Parathyroid adenoma (tissue), 2 donors: Measurements from ENCODE around the gene ATF5.

Experiments
- H2AFZ ChIP-seq: fragments of 300-600 bp; sonication (generic); one replicate; pipeline ENCODE4 v1.7.0; 2017; ENCODE audit warnings: antibody characterized with exemption, mild to moderate bottlenecking
- H3K27ac ChIP-seq: fragments of 300-600 bp; sonication (generic); one replicate; pipeline ENCODE4 v1.7.0; 2017
- H3K27me3 ChIP-seq: fragments of 300-600 bp; sonication (generic); one replicate; pipeline ENCODE4 v1.7.0; 2017; ENCODE audit warnings: low read length; ENCODE audit not compliant: control insufficient read depth, insufficient read depth
- H3K36me3 ChIP-seq: fragments of 300-600 bp; sonication (generic); one replicate; pipeline ENCODE4 v1.7.0; 2017; ENCODE audit warnings: low read length; ENCODE audit not compliant: control insufficient read depth, insufficient read depth
- H3K4me1 ChIP-seq: fragments of 300-600 bp; sonication (generic); one replicate; pipeline ENCODE4 v1.7.0; 2017; ENCODE audit warnings: control low read depth
- H3K4me2 ChIP-seq: fragments of 300-600 bp; sonication (generic); one replicate; pipeline ENCODE4 v1.7.0; 2017; ENCODE audit warnings: low read length
- H3K4me3 ChIP-seq: fragments of 300-600 bp; sonication (generic); one replicate; pipeline ENCODE4 v1.7.0; 2017; ENCODE audit warnings: low read depth, low read length
- H3K79me2 ChIP-seq: fragments of 300-600 bp; sonication (generic); one replicate; pipeline ENCODE4 v1.7.0; 2017; ENCODE audit warnings: control low read depth
- H3K9ac ChIP-seq: fragments of 300-600 bp; sonication (generic); one replicate; pipeline ENCODE4 v1.7.0; 2017; ENCODE audit warnings: mild to moderate bottlenecking
- H3K9me3 ChIP-seq: fragments of 300-600 bp; sonication (generic); one replicate; pipeline ENCODE4 v1.7.0; 2017; ENCODE audit warnings: low read length; ENCODE audit not compliant: control insufficient read depth
- TF ChIP-seq, protein P1 (sequence below): fragments of 300-600 bp; sonication (generic); IDR thresholded peaks from one replicate; pipeline ENCODE4 v1.7.0; 2017; ENCODE audit warnings: antibody characterized with exemption, mild to moderate bottlenecking
- donor health status: primary hyperparathyroidism.

Gene ATF5

GRCh38 chr19:49975051-49975450, 46.0 kb downstream of the ATF5 start:
- no peaks in the 10 kb centered on the region for H3K27me3 ChIP-seq
- no peak overlapping the region for H3K27ac ChIP-seq
- no peaks in the 10 kb centered on the region for H3K36me3 ChIP-seq
- H3K9ac ChIP-seq, result no peak overlapping the region
- no peaks in the 10 kb centered on the region for H3K9me3 ChIP-seq
- H3K4me1 ChIP-seq, result peaks cover 7% of the 10 kb centered on the region
- no peaks in the 10 kb centered on the region for H3K79me2 ChIP-seq
- H3K4me2 ChIP-seq, result no peak overlapping the region
- H3K4me3 ChIP-seq, result no peak overlapping the region
- no peak overlapping the region for H2AFZ ChIP-seq
- TF ChIP-seq, protein P1, sequence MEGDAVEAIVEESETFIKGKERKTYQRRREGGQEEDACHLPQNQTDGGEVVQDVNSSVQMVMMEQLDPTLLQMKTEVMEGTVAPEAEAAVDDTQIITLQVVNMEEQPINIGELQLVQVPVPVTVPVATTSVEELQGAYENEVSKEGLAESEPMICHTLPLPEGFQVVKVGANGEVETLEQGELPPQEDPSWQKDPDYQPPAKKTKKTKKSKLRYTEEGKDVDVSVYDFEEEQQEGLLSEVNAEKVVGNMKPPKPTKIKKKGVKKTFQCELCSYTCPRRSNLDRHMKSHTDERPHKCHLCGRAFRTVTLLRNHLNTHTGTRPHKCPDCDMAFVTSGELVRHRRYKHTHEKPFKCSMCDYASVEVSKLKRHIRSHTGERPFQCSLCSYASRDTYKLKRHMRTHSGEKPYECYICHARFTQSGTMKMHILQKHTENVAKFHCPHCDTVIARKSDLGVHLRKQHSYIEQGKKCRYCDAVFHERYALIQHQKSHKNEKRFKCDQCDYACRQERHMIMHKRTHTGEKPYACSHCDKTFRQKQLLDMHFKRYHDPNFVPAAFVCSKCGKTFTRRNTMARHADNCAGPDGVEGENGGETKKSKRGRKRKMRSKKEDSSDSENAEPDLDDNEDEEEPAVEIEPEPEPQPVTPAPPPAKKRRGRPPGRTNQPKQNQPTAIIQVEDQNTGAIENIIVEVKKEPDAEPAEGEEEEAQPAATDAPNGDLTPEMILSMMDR, result no peak

- Histone ChIP-seq H3K79me2 (no peaks in the 10 kb centered on the region), H3K9ac (no peak overlapping the region), H3K4me2 (no peak overlapping the region), H2AFZ (no peak overlapping the region), H3K4me1 (peaks cover 7% of the 10 kb centered on the region), H3K9me3 (no peaks in the 10 kb centered on the region), H3K36me3 (no peaks in the 10 kb centered on the region), H3K27me3 (no peaks in the 10 kb centered on the region), H3K27ac (no peak overlapping the region), H3K4me3 (no peak overlapping the region)
- TF ChIP-seq, protein P1, result no peak
Observed at GRCh38 chr19:49976496-49976895, 47.5 kb downstream of the ATF5 start.

- no peak overlapping the region for H3K4me2 ChIP-seq
- no peak overlapping the region for H3K9ac ChIP-seq
- TF ChIP-seq, protein P1, result no peak
- peaks cover 5% of the 10 kb centered on the region for H3K4me1 ChIP-seq
- H3K79me2 ChIP-seq, result no peaks in the 10 kb centered on the region
- H3K27ac ChIP-seq, result no peak overlapping the region
- H3K27me3 ChIP-seq, result no peaks in the 10 kb centered on the region
- no peaks in the 10 kb centered on the region for H3K36me3 ChIP-seq
- no peak overlapping the region for H3K4me3 ChIP-seq
- H2AFZ ChIP-seq, result no peak overlapping the region
- H3K9me3 ChIP-seq, result no peaks in the 10 kb centered on the region
Observed at GRCh38 chr19:49977076-49977475, 48.1 kb downstream of the ATF5 start.

- H3K36me3 ChIP-seq, result no peaks in the 10 kb centered on the region
- H3K79me2 ChIP-seq, result no peaks in the 10 kb centered on the region
- H3K9ac ChIP-seq, result no peak overlapping the region
- no peak overlapping the region for H3K4me2 ChIP-seq
- no peaks in the 10 kb centered on the region for H3K9me3 ChIP-seq
- H2AFZ ChIP-seq, result no peak overlapping the region
- TF ChIP-seq, protein P1, result no peak
- no peak overlapping the region for H3K4me3 ChIP-seq
- H3K27me3 ChIP-seq, result no peaks in the 10 kb centered on the region
- no peaks in the 10 kb centered on the region for H3K4me1 ChIP-seq
- H3K27ac ChIP-seq, result no peak overlapping the region
Observed at GRCh38 chr19:49977881-49978280, 48.9 kb downstream of the ATF5 start.

DNA sequence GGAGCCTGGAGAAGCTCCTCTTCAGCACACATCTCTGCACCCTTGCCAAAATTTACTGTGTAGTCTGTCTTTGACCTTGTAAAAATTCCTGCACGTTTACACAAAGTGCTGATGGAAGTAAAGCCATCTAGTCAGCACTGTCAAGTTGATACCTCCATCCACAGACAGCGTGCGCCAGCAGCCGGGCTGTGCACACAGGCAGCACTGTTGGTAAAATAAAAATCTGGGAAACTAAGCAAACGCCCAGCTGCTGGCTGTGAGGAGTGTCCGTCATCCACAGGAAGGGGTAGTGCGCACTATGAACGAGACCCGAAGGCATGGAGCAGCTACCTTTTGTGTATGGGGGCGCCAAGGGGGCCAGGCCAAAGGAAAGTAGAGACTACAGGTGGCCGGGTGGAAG, 49.3 kb downstream of the ATF5 start:
- Histone ChIP-seq H3K27me3 (no peaks in the 10 kb centered on the region), H3K79me2 (no peaks in the 10 kb centered on the region), H3K4me3 (no peak overlapping the region), H3K27ac (no peak overlapping the region), H3K4me1 (no peaks in the 10 kb centered on the region), H2AFZ (no peak overlapping the region), H3K36me3 (no peaks in the 10 kb centered on the region), H3K9ac (no peak overlapping the region), H3K9me3 (no peaks in the 10 kb centered on the region), H3K4me2 (no peak overlapping the region)
- TF ChIP-seq, protein P1, result no peak
